GM12878 (cell line): ENCODE data around the gene NUAK1. TPM values are rescaled to one million over a fixed set of nuclear protein-coding genes. Genes with fewer than 3 reads are reported as not detected.

Experiments used
- ATAC-seq: fragments of 200-7000 bp; cut with Tn5 transposase; 3 replicates; pipeline ENCODE4 v1.9.1; 2020; ENCODE audit warnings: mild to moderate bottlenecking, moderate library complexity
- BruUV-seq: library from RNA; stranded (reverse); fragments of 400-500 nt; replicated peaks from 2 replicates; lab custom pipeline; 2021; lab: Mats Ljungman, UMichigan
- CTCF ChIA-PET: fragments of 300-600 bp; sonication (Branson Sonifier 250); formaldehyde crosslinking; extraction: SDS; loops from one replicate; lab custom pipeline; 2021; ENCODE audit warnings: inconsistent platforms; lab: Yijun Ruan, JAX
- POLR2A ChIA-PET: fragments of 350-600 bp; formaldehyde crosslinking; extraction: SDS; loops from one replicate; lab custom pipeline; 2021; ENCODE audit warnings: inconsistent platforms; lab: Charles Lee
- RAD21 ChIA-PET: fragments of 300-600 bp; sonication (Branson Sonifier 250); formaldehyde crosslinking; loops from one replicate; lab custom pipeline; 2023; ENCODE audit warnings: antibody characterized with exemption; ENCODE audit not compliant: unreplicated experiment; lab: Charles Lee
- SMC1A ChIA-PET: fragments of 300-600 bp; sonication (Branson Sonifier 250); formaldehyde crosslinking; loops from one replicate; lab custom pipeline; 2023; ENCODE audit not compliant: unreplicated experiment, uncharacterized antibody; lab: Charles Lee
- DNase-seq: peaks from one replicate; pipeline ENCODE4 v3.0.0-alpha.2; 2011; ENCODE audit warnings: low read depth, low spot score
- FAIRE-seq: peaks from 3 replicates; lab custom pipeline; 2011; peaks lifted over from hg19 to GRCh38; lab: Jason Lieb, UNC
- H2AFZ ChIP-seq: 2 replicates; pipeline ENCODE4 v1.6.0; 2011; ENCODE audit warnings: low read depth, low read length, control low read depth; ENCODE audit not compliant: control insufficient read depth
- H3K27ac ChIP-seq: 2 replicates; pipeline ENCODE4 v1.5.1; 2011; ENCODE audit warnings: control low read depth; ENCODE audit not compliant: control insufficient read depth, insufficient read depth
- H3K27me3 ChIP-seq, 2 experiments: replicated peaks in 1 of 2; 2 replicates each; pipeline versions ENCODE4 v1.6.0 to v1.6.1; 2011; ENCODE audit warnings: low read length in 1 of 2; ENCODE audit not compliant: control insufficient read depth in 2 of 2, insufficient read depth in 2 of 2
- H3K36me3 ChIP-seq, 2 experiments: 2 replicates each; pipeline ENCODE4 v1.5.1; 2011; ENCODE audit warnings: low read length in 1 of 2; ENCODE audit not compliant: control insufficient read depth in 2 of 2, insufficient read depth in 2 of 2
- H3K4me1 ChIP-seq: 2 replicates; pipeline ENCODE4 v1.6.1; 2011; ENCODE audit warnings: mild to moderate bottlenecking, low read length, moderate library complexity, mixed read lengths; ENCODE audit not compliant: control insufficient read depth, insufficient read depth
- H3K4me2 ChIP-seq: 2 replicates; pipeline ENCODE4 v1.6.0; 2011; ENCODE audit warnings: control low read depth; ENCODE audit not compliant: control insufficient read depth, insufficient read depth
- H3K4me3 ChIP-seq: fragments of 200-600 bp; sonication (generic); 2 replicates; pipeline ENCODE4 v1.5.1; 2016
- H3K79me2 ChIP-seq: 2 replicates; pipeline ENCODE4 v1.6.0; 2011; ENCODE audit warnings: low read length; ENCODE audit not compliant: control insufficient read depth, insufficient read depth
- H3K9ac ChIP-seq: 2 replicates; pipeline ENCODE4 v1.8.0; 2011; ENCODE audit warnings: low read length, control low read depth, mixed read lengths; ENCODE audit not compliant: control insufficient read depth, insufficient read depth
- H3K9me3 ChIP-seq: replicated peaks from 3 replicates; pipeline ENCODE4 v1.5.1; 2011; ENCODE audit warnings: mild to moderate bottlenecking, low read length; ENCODE audit not compliant: control insufficient read depth, insufficient read depth
- H4K20me1 ChIP-seq: 2 replicates; pipeline ENCODE4 v1.6.0; 2011; ENCODE audit not compliant: control insufficient read depth, insufficient read depth
- IRF3 ChIP-seq: fragments of 450-650 bp; IDR thresholded peaks from 2 replicates; pipeline ENCODE4 v1.6.1; 2014; ENCODE audit warnings: mild to moderate bottlenecking
- SUPT20H ChIP-seq: IDR thresholded peaks from 2 replicates; pipeline ENCODE4 v1.6.1; 2011; ENCODE audit warnings: low read depth, mild to moderate bottlenecking, low read length, moderate library complexity, borderline replicate concordance; ENCODE audit not compliant: control insufficient read depth
- TARDBP ChIP-seq: IDR thresholded peaks from 2 replicates; pipeline ENCODE4 v1.6.1; 2016; ENCODE audit warnings: borderline replicate concordance
- USF2 ChIP-seq: IDR thresholded peaks from 2 replicates; pipeline ENCODE4 v1.6.1; 2011; ENCODE audit warnings: low read depth, low read length, improper control_type of control experiment, borderline replicate concordance
- WGBS: methylation state at CpG from one replicate; pipeline ENCODE4 v1.1.6; 2016; ENCODE audit warnings: low lambda C conversion rate; ENCODE audit not compliant: insufficient replicate concordance, insufficient coverage; ENCODE audit errors: missing lambda C conversion rate; 5-methylcytosine and 5-hydroxymethylcytosine counted together
- in situ Hi-C: fragments of 300-500 bp; cut with MboI; formaldehyde crosslinking; loops from 9 replicates; pipeline ENCODE4 v1.14.3; 2018; ENCODE audit warnings: mixed read lengths
- intact Hi-C: fragments of 100-400 bp; cut with micrococcal nuclease; formaldehyde crosslinking; loops from one replicate; pipeline ENCODE4 v1.14.2; 2022; ENCODE audit not compliant: unreplicated experiment
- polyA plus RNA-seq, 11 experiments: library from polyadenylated mRNA; depleted of rRNA in 4 of 11; unstranded in 6 of 11; stranded (reverse) in 5 of 11; fragments of >200 nt; fragmentation: Nextera tagmentation in 4 of 11; fragmentation: Illumina TruSeq in 1 of 11; extraction: Ambion mirVana in 4 of 11; extraction: Trizol in 1 of 11; gene quantifications; 1 replicate in 1 of 11; 2 replicates in 10 of 11; pipeline versions ENCODE4 v1.2.1 to v1.2.3, GENCODE V29; 2011 to 2016; ENCODE audit warnings: inconsistent platforms in 2 of 11, missing spikeins in 2 of 11, low read depth in 1 of 11
- total RNA-seq, 4 experiments: library from RNA; depleted of rRNA in 3 of 4; stranded (reverse); fragments of >200 nt in 3 of 4; fragmentation: Illumina TruSeq in 1 of 4; extraction: Trizol in 1 of 4; gene quantifications; 2 replicates each; pipeline versions ENCODE4 v1.2.1 to v1.2.3, GENCODE V29; 2013 to 2021
- TF ChIP-seq, protein P1 (sequence below): fragments of 450-650 bp; IDR thresholded peaks from 2 replicates; pipeline ENCODE4 v1.6.1; 2017; ENCODE audit warnings: mild to moderate bottlenecking, moderate library complexity
- TF ChIP-seq, protein P2 (sequence below): fragments of 150-350 bp; IDR thresholded peaks from 2 replicates; pipeline ENCODE4 v1.6.1; 2016; ENCODE audit warnings: low read depth, low read length
- TF ChIP-seq, protein P3 (sequence below): fragments of 450-650 bp; IDR thresholded peaks from 2 replicates; pipeline ENCODE4 v1.6.1; 2018; ENCODE audit warnings: borderline replicate concordance, mild to moderate bottlenecking; ENCODE audit not compliant: partially characterized antibody
- TF ChIP-seq, protein P4 (sequence below): fragments of 450-650 bp; IDR thresholded peaks from 2 replicates; pipeline ENCODE4 v1.6.1; 2018; ENCODE audit warnings: mild to moderate bottlenecking, low read depth, moderate library complexity; ENCODE audit not compliant: partially characterized antibody

Gene NUAK1
- total and polyA plus RNA-seq, 10 of the 15 experiments (the other 5 are each of a cell fraction or from before 2014, with no cell fraction given), result 0.03 to 0.42 (median 0.08) TPM; not detected in 2

DNA sequence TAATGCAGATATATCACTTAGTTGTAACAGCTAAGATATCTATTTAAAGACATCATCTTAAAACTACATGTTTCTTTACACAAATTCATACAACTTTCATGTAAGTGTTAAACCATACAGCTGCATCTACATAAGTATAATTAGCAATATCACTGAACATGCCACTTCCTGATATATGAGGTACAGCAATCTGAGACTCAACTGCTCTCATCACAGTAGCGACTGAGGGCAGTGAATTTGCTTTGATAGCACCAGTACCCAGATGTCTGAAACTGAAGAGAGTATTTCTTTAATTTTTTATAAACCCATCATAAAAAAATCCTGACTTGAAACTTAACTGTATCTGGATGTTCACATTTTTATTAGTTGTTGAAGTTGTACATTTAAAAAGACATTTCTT lies 34.7 kb upstream of the NUAK1 start:
- ChIA-PET SMC1A (no interaction called here), RAD21 (no interaction called here), CTCF (no interaction called here), POLR2A (no interaction called here)
- intact Hi-C loops, result no loop called here
- no peak overlapping the region for H3K4me3 ChIP-seq
- no peaks in the 10 kb centered on the region for H3K4me1 ChIP-seq
- H3K27me3 ChIP-seq, result no peaks in the 10 kb centered on the region
- in situ Hi-C loops, result no loop called here
- WGBS, result 7% methylated on average over 1 of the region's 1 CpG
- no peaks in the 10 kb centered on the region for H3K36me3 ChIP-seq
- H4K20me1 ChIP-seq, result no peaks in the 10 kb centered on the region
- H2AFZ ChIP-seq, result no peak overlapping the region
- H3K79me2 ChIP-seq, result no peaks in the 10 kb centered on the region
- BruUV-seq, result no TSS peak
- H3K27ac ChIP-seq, result no peak overlapping the region
- DNase-seq, result no peak
- FAIRE-seq, result no peak
- H3K9ac ChIP-seq, result no peak overlapping the region
- H3K4me2 ChIP-seq, result no peak overlapping the region
- no peaks in the 10 kb centered on the region for H3K9me3 ChIP-seq
- ATAC-seq, result no peak
- TF ChIP-seq, protein P1, sequence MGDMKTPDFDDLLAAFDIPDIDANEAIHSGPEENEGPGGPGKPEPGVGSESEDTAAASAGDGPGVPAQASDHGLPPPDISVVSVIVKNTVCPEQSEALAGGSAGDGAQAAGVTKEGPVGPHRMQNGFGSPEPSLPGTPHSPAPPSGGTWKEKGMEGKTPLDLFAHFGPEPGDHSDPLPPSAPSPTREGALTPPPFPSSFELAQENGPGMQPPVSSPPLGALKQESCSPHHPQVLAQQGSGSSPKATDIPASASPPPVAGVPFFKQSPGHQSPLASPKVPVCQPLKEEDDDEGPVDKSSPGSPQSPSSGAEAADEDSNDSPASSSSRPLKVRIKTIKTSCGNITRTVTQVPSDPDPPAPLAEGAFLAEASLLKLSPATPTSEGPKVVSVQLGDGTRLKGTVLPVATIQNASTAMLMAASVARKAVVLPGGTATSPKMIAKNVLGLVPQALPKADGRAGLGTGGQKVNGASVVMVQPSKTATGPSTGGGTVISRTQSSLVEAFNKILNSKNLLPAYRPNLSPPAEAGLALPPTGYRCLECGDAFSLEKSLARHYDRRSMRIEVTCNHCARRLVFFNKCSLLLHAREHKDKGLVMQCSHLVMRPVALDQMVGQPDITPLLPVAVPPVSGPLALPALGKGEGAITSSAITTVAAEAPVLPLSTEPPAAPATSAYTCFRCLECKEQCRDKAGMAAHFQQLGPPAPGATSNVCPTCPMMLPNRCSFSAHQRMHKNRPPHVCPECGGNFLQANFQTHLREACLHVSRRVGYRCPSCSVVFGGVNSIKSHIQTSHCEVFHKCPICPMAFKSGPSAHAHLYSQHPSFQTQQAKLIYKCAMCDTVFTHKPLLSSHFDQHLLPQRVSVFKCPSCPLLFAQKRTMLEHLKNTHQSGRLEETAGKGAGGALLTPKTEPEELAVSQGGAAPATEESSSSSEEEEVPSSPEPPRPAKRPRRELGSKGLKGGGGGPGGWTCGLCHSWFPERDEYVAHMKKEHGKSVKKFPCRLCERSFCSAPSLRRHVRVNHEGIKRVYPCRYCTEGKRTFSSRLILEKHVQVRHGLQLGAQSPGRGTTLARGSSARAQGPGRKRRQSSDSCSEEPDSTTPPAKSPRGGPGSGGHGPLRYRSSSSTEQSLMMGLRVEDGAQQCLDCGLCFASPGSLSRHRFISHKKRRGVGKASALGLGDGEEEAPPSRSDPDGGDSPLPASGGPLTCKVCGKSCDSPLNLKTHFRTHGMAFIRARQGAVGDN, result no peak
- TF ChIP-seq, protein P2, sequence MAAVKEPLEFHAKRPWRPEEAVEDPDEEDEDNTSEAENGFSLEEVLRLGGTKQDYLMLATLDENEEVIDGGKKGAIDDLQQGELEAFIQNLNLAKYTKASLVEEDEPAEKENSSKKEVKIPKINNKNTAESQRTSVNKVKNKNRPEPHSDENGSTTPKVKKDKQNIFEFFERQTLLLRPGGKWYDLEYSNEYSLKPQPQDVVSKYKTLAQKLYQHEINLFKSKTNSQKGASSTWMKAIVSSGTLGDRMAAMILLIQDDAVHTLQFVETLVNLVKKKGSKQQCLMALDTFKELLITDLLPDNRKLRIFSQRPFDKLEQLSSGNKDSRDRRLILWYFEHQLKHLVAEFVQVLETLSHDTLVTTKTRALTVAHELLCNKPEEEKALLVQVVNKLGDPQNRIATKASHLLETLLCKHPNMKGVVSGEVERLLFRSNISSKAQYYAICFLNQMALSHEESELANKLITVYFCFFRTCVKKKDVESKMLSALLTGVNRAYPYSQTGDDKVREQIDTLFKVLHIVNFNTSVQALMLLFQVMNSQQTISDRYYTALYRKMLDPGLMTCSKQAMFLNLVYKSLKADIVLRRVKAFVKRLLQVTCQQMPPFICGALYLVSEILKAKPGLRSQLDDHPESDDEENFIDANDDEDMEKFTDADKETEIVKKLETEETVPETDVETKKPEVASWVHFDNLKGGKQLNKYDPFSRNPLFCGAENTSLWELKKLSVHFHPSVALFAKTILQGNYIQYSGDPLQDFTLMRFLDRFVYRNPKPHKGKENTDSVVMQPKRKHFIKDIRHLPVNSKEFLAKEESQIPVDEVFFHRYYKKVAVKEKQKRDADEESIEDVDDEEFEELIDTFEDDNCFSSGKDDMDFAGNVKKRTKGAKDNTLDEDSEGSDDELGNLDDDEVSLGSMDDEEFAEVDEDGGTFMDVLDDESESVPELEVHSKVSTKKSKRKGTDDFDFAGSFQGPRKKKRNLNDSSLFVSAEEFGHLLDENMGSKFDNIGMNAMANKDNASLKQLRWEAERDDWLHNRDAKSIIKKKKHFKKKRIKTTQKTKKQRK, result no peak
- no peak for TF ChIP-seq IRF3
- TF ChIP-seq, protein P3, sequence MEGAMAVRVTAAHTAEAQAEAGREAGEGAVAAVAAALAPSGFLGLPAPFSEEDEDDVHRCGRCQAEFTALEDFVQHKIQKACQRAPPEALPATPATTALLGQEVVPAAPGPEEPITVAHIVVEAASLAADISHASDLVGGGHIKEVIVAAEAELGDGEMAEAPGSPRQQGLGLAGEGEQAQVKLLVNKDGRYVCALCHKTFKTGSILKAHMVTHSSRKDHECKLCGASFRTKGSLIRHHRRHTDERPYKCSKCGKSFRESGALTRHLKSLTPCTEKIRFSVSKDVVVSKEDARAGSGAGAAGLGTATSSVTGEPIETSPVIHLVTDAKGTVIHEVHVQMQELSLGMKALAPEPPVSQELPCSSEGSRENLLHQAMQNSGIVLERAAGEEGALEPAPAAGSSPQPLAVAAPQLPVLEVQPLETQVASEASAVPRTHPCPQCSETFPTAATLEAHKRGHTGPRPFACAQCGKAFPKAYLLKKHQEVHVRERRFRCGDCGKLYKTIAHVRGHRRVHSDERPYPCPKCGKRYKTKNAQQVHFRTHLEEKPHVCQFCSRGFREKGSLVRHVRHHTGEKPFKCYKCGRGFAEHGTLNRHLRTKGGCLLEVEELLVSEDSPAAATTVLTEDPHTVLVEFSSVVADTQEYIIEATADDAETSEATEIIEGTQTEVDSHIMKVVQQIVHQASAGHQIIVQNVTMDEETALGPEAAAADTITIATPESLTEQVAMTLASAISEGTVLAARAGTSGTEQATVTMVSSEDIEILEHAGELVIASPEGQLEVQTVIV, result no peak
- TF ChIP-seq USF2, result no peak
- TF ChIP-seq TARDBP, result no peak
- TF ChIP-seq, protein P4, sequence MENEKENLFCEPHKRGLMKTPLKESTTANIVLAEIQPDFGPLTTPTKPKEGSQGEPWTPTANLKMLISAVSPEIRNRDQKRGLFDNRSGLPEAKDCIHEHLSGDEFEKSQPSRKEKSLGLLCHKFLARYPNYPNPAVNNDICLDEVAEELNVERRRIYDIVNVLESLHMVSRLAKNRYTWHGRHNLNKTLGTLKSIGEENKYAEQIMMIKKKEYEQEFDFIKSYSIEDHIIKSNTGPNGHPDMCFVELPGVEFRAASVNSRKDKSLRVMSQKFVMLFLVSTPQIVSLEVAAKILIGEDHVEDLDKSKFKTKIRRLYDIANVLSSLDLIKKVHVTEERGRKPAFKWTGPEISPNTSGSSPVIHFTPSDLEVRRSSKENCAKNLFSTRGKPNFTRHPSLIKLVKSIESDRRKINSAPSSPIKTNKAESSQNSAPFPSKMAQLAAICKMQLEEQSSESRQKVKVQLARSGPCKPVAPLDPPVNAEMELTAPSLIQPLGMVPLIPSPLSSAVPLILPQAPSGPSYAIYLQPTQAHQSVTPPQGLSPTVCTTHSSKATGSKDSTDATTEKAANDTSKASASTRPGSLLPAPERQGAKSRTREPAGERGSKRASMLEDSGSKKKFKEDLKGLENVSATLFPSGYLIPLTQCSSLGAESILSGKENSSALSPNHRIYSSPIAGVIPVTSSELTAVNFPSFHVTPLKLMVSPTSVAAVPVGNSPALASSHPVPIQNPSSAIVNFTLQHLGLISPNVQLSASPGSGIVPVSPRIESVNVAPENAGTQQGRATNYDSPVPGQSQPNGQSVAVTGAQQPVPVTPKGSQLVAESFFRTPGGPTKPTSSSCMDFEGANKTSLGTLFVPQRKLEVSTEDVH, result no peak
- no peak for TF ChIP-seq SUPT20H
